Left colon (tissue), 2 donors: ENCODE results near the gene MSH6. TPM values are rescaled to one million over a fixed set of nuclear protein-coding genes. Genes with fewer than 3 reads are reported as not detected.

Source experiments
- ATAC-seq: fragments of 200-7000 bp; cut with Tn5 transposase; one replicate; pipeline ENCODE4 v1.9.1; 2020; ENCODE audit warnings: mild to moderate bottlenecking, moderate library complexity
- DNase-seq, 2 donors: peaks; one replicate each; pipeline ENCODE4 v3.0.0-alpha.2; 2020
- intact Hi-C, 2 donors: fragments of 100-400 bp; cut with DNase I in 1 of 2; cut with micrococcal nuclease in 1 of 2; formaldehyde crosslinking; loops; one replicate each; pipeline versions ENCODE4 v1.11.2 to v1.14.0; 2022; cut with DNase I, micrococcal nuclease
- total RNA-seq, 2 donors: library from RNA; stranded (reverse); fragmentation: NEBNext Ultra II Directional; extraction: Animal tissue kit (Norgen Biotek cat#: 25700); gene quantifications; one replicate each; pipeline ENCODE4 v1.2.1, GENCODE V29; 2021
- donor health status: DM: no; HTN: no; CAD: no.
- donor health status: DM: yes; HTN: yes; CAD: no.

The MSH6 gene
- total RNA-seq, 2 donors from 2014 or later = 16.4 to 18.2 TPM

GRCh38 chr2:47777277-47777937, 5.5 kb upstream of the MSH6 start:
- no peak for DNase-seq
- intact Hi-C loops = no loop called here
- ATAC-seq = no peak

GRCh38 chr2:47778698-47779425, 4.1 kb upstream of the MSH6 start:
- DNase-seq = no peak
- intact Hi-C loops = no loop called here
- ATAC-seq = no peak

GRCh38 chr2:47779426-47779790, 3.5 kb upstream of the MSH6 start:
- intact Hi-C loops = no loop called here
- DNase-seq = no peak
- no peak for ATAC-seq

GRCh38 chr2:47782381-47782670, 619 bp upstream of the MSH6 start:
- DNase-seq (no peak), ATAC-seq (peak; percentile 4)
- intact Hi-C loops = no loop called here

GRCh38 chr2:47783486-47784351, 774 bp downstream of the MSH6 start:
- DNase-seq = peak; percentile 70 to 80
- ATAC-seq = peak; percentile 48
- intact Hi-C loops = no loop called here

- intact Hi-C loops = no loop called here
- ATAC-seq (peak; percentile 8), DNase-seq (peak; percentile 29 to 38)
Measured at GRCh38 chr2:47784352-47784851, 1.5 kb downstream of the MSH6 start.

GRCh38 chr2:47785986-47786385, 3.0 kb downstream of the MSH6 start:
- ATAC-seq = no peak
- intact Hi-C loops = no loop called here
- DNase-seq = no peak

- DNase-seq (no peak), ATAC-seq (no peak)
- intact Hi-C loops = no loop called here
Measured at GRCh38 chr2:47796090-47796697, 13.2 kb downstream of the MSH6 start.

GRCh38 chr2:47798631-47799030, 15.7 kb downstream of the MSH6 start:
- intact Hi-C loops = no loop called here
- no peak for ATAC-seq
- DNase-seq = no peak

GRCh38 chr2:47799031-47799609, 16.2 kb downstream of the MSH6 start:
- no peak for DNase-seq
- intact Hi-C loops = no loop called here
- ATAC-seq = no peak

GRCh38 chr2:47801118-47801517, 18.2 kb downstream of the MSH6 start:
- ATAC-seq = no peak
- intact Hi-C loops = no loop called here

GRCh38 chr2:47803363-47803762, 20.4 kb downstream of the MSH6 start:
- ATAC-seq (no peak), DNase-seq (no peak)
- intact Hi-C loops = no loop called here

More at GRCh38 chr2:47801118-47801517, 18.2 kb downstream of the MSH6 start:
- DNase-seq = no peak

- ATAC-seq (no peak), DNase-seq (no peak)
- intact Hi-C loops = no loop called here
Measured at GRCh38 chr2:47803770-47804169, 20.8 kb downstream of the MSH6 start.

- ATAC-seq (no peak), DNase-seq (no peak)
- intact Hi-C loops = no loop called here
Measured at GRCh38 chr2:47805850-47806249, 22.9 kb downstream of the MSH6 start.

- intact Hi-C loops = no loop called here
- no peak for ATAC-seq
- no peak for DNase-seq
Measured at GRCh38 chr2:47808614-47809013, 25.7 kb downstream of the MSH6 start.

GRCh38 chr2:47809903-47810302, 27.0 kb downstream of the MSH6 start:
- intact Hi-C loops = no loop called here
- no peak for DNase-seq
- ATAC-seq = no peak

GRCh38 chr2:47810850-47811249, 27.9 kb downstream of the MSH6 start:
- no peak for DNase-seq
- no peak for ATAC-seq
- intact Hi-C loops = no loop called here

GRCh38 chr2:47811668-47812067, 28.7 kb downstream of the MSH6 start:
- ATAC-seq (no peak), DNase-seq (no peak)
- intact Hi-C loops = no loop called here

GRCh38 chr2:47815764-47816163, 32.8 kb downstream of the MSH6 start:
- intact Hi-C loops = no loop called here
- no peak for ATAC-seq
- no peak for DNase-seq
